Testis (tissue), 2 donors: ENCODE measurements around the gene ZFP69.

ENCODE experiments used
- CTCF ChIP-seq, 3 experiments: fragments of 450-650 bp in 2 of 3; fragments of 200-600 bp in 1 of 3; sonication (generic) in 1 of 3; IDR thresholded peaks; one replicate each; pipeline ENCODE4 v1.5.1; 2016 to 2019; ENCODE audit warnings: antibody characterized with exemption in 3 of 3, mild to moderate bottlenecking in 2 of 3, moderate library complexity in 1 of 3
- POLR2A ChIP-seq: fragments of 450-650 bp; IDR thresholded peaks from one replicate; pipeline ENCODE4 v1.6.1; 2017; ENCODE audit warnings: antibody characterized with exemption, mild to moderate bottlenecking, moderate library complexity

GRCh38 chr1:40519517-40519916 lies 42.4 kb downstream of the ZFP69 start:
- TF ChIP-seq CTCF (IDR thresholded peaks at IDR 0.05) (no peak), POLR2A (no peak)
